Measurements from ENCODE around the gene TAMM41. TPM values are rescaled to one million over a fixed set of nuclear protein-coding genes. Genes with fewer than 3 reads are reported as not detected.
"Not testable (repeated sequence)": the region's sequence is repeated elsewhere in the genome, so short reads cannot be mapped to it uniquely, and the experiment has no call there.

Gene TAMM41
- total RNA-seq, 2 experiments from 2014 or later: 25.5 to 25.6 TPM

DNA sequence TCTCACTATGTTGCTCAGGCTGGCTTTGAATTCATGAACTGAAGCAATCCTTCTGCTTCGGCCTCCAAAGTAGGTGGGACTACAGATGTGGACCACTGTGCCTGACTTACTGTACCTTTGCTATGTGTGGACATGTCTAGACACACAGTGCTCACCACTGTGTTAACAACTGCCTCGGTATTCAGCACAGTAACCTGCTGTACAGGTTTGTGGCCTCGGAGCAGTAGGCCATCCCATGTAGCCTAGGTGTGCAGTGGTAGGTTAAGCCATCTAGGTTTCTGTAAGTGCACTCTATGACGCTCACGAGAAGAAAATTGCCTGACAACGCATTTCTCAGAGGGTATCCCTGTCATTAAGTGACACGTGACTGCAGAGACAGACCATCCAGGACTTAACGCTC is 70.3 kb downstream of the TAMM41 start:
- CTCF ChIA-PET: no interaction called here
- Mint-ChIP-seq H3K36me3 (peaks cover 6% of the 10 kb centered on the region), H3K4me3 (no peak overlapping the region), H3K27me3 (no peaks in the 10 kb centered on the region), H3K27ac (no peak overlapping the region), H3K4me1 (ENCODE audit: low read depth) (peaks cover 2% of the 10 kb centered on the region), H3K9me3 (no peaks in the 10 kb centered on the region)
- intact Hi-C loops (cut with micrococcal nuclease): no loop called here
- POLR2A ChIA-PET: no interaction called here
- DNase-seq: no peak

DNA sequence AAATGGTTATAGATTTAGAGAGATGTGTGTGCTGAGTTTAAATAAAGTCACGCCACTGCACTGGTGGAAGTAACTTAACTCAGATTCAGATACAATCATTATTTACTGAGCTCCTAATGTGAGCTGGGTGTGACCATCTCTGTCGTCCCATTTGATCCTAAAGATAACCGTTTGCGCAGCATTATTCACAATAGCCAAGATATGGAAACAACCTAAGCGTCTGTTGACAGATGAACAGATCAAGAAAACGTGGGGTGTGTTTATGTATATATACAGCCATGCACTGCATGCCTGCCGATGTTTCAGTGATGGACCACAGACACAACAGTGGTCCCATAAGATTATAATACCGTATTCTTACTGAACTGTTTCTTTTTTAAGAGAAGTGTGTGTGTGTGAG is 71.2 kb downstream of the TAMM41 start:
- intact Hi-C loops (cut with micrococcal nuclease): no loop called here
- ChIA-PET CTCF (interaction anchor here (0.7 kb wide), 1 partner anchor 351 kb away, joined by 3 read pairs; no protein-coding TSS in a partner anchor), POLR2A (no interaction called here)
- Mint-ChIP-seq H3K27me3 (no peaks in the 10 kb centered on the region), H3K4me3 (no peak overlapping the region), H3K27ac (no peak overlapping the region), H3K36me3 (peaks cover 6% of the 10 kb centered on the region), H3K4me1 (ENCODE audit: low read depth) (peaks cover 11% of the 10 kb centered on the region), H3K9me3 (no peaks in the 10 kb centered on the region)
- DNase-seq: no peak

DNA sequence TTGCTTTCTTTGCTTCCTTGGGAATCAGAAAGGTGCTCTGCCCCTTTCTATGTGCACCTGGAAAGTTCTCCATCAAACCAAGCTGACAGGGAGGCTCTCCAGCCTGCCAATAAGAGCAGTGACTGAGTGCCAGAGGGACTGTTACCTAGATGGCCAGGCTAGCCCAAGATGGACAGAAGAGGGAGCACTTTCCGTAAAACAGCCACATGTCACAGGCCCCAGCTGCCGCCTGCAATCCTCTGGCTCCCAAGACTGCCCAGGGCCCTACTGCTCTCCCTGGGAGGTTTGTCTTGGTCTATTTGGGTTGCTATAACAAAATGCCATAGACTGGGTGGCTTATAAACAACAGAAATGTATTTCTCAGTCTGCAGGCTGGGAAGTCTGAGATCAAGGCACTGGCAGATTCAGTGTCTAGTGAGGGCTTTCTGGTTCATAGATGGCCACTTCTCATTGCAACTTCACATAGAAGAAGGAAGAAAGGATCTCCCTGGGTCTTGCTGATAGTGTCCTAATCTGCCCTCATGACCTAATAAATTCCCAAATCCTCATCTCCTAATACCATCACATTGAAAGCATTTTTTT is 72.3 kb downstream of the TAMM41 start:
- Mint-ChIP-seq H3K36me3 (peaks cover 6% of the 10 kb centered on the region), H3K27me3 (no peaks in the 10 kb centered on the region), H3K9me3 (no peaks in the 10 kb centered on the region), H3K4me3 (no peak overlapping the region), H3K4me1 (ENCODE audit: low read depth) (peaks cover 20% of the 10 kb centered on the region), H3K27ac (no peak overlapping the region)
- POLR2A ChIA-PET: no interaction called here
- intact Hi-C loops (cut with micrococcal nuclease): no loop called here
- CTCF ChIA-PET: interaction anchor here (0.7 kb wide), 1 partner anchor 45 kb away, joined by 3 read pairs; no protein-coding TSS in a partner anchor
- no peak for DNase-seq

GRCh38 chr3:11771931-11772330 is 74.8 kb downstream of the TAMM41 start:
- intact Hi-C loops (cut with micrococcal nuclease); H3K27ac Mint-ChIP-seq; CTCF ChIA-PET: not testable (repeated sequence)

GRCh38 chr3:11770477-11771391 is 76.0 kb downstream of the TAMM41 start:
- no peak overlapping the region for H3K4me3 Mint-ChIP-seq
- ChIA-PET CTCF (interaction anchor here (0.8 to 1.2 kb wide), 4 partner anchors 33 to 711 kb away, joined by 3 to 5 read pairs (median 4); no protein-coding TSS in a partner anchor), POLR2A (interaction anchor here (1.5 kb wide), 1 partner anchor 46 kb away, joined by 5 read pairs; no protein-coding TSS in a partner anchor)

More at GRCh38 chr3:11771931-11772330, 74.8 kb downstream of the TAMM41 start:
- DNase-seq, H3K4me3 Mint-ChIP-seq, H3K36me3 Mint-ChIP-seq, POLR2A ChIA-PET, H3K27me3 Mint-ChIP-seq, H3K9me3 Mint-ChIP-seq: not testable (repeated sequence)
- H3K4me1 Mint-ChIP-seq (ENCODE audit: low read depth): peaks cover 20% of the 10 kb centered on the region

GRCh38 chr3:11769704-11770476 is 76.8 kb downstream of the TAMM41 start:
- POLR2A ChIA-PET: interaction anchor here (1.5 kb wide), 1 partner anchor 46 kb away, joined by 5 read pairs; no protein-coding TSS in a partner anchor
- H3K4me3 Mint-ChIP-seq: no peak overlapping the region
- no peaks in the 10 kb centered on the region for H3K36me3 Mint-ChIP-seq
- CTCF ChIA-PET: interaction anchor here (0.8 to 1.2 kb wide), 4 partner anchors 34 to 710 kb away, joined by 3 to 5 read pairs (median 4); no protein-coding TSS in a partner anchor
- H3K27ac Mint-ChIP-seq: peak overlapping the region; percentile 47
- no peak for DNase-seq
- no peaks in the 10 kb centered on the region for H3K27me3 Mint-ChIP-seq
- intact Hi-C loops (cut with micrococcal nuclease): loop anchor here (1.0 kb wide), 2 partner anchors 50 kb away; no protein-coding TSS in a partner anchor
- peaks cover 24% of the 10 kb centered on the region for H3K4me1 Mint-ChIP-seq (ENCODE audit: low read depth)
- H3K9me3 Mint-ChIP-seq: no peaks in the 10 kb centered on the region

More at GRCh38 chr3:11770477-11771391, 76.0 kb downstream of the TAMM41 start:
- intact Hi-C loops (cut with micrococcal nuclease): loop anchor here (1.0 kb wide), 2 partner anchors 50 kb away; no protein-coding TSS in a partner anchor
- Mint-ChIP-seq H3K36me3 (no peaks in the 10 kb centered on the region), H3K27ac (peak overlapping the region; percentile 47), H3K4me1 (ENCODE audit: low read depth) (peaks cover 20% of the 10 kb centered on the region), H3K27me3 (no peaks in the 10 kb centered on the region), H3K9me3 (no peaks in the 10 kb centered on the region)
- peak; percentile 88 for DNase-seq

DNA sequence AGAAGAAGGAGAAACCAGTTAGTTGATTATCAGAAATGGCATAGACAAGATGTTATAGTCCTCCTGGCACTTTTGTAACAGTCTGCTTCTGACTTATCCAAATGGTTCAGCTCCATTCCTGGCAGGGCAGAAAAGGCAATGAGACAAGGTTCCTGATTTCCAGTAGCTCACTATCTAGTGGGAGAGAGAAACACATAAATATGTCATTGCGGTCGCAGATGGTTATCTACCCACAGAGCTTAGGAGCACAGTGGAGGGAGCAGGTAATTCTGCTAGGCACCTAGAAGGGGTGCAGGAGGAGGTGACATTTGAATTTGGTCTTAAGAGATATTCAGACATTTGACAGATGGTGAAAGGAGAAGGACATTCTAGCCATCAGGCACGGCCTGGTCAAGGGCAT is 78.1 kb downstream of the TAMM41 start:
- ChIA-PET POLR2A (interaction anchor here (0.6 kb wide), 1 partner anchor 36 kb away, joined by 3 read pairs; no protein-coding TSS in a partner anchor), CTCF (no interaction called here)
- H3K36me3 Mint-ChIP-seq: no peaks in the 10 kb centered on the region
- DNase-seq: no peak
- H3K27ac Mint-ChIP-seq: no peak overlapping the region
- peaks cover 27% of the 10 kb centered on the region for H3K4me1 Mint-ChIP-seq (ENCODE audit: low read depth)
- H3K27me3 Mint-ChIP-seq: no peaks in the 10 kb centered on the region
- intact Hi-C loops (cut with micrococcal nuclease): no loop called here
- no peak overlapping the region for H3K4me3 Mint-ChIP-seq
- no peaks in the 10 kb centered on the region for H3K9me3 Mint-ChIP-seq

GRCh38 chr3:11764931-11765363 is 81.7 kb downstream of the TAMM41 start:
- peak overlapping the region; percentile 31 for H3K27ac Mint-ChIP-seq
- intact Hi-C loops (cut with micrococcal nuclease): no loop called here

DNA sequence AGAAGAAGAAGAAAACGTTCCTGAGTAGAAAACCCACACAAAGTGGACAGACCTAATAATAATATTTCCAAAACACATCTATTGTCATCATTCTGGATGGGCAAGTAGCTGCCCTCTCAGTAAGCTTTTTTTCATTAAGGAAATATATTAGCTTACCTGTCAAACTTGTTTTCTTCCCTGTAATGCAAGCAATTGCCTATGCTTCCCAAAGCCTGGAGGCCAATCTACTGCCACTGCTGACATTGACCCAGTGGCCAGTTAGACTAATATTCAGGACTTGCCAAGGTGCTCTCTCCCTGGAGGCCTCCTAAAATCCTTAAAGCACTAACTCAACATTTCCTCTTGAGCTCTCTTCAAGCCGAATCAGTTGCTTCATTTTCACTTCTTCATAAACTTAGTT is 86.7 kb downstream of the TAMM41 start:
- H3K9me3 Mint-ChIP-seq: no peaks in the 10 kb centered on the region
- ChIA-PET CTCF (no interaction called here), POLR2A (no interaction called here)
- H3K27me3 Mint-ChIP-seq: no peaks in the 10 kb centered on the region
- DNase-seq: no peak
- H3K27ac Mint-ChIP-seq: no peak overlapping the region
- intact Hi-C loops (cut with micrococcal nuclease): no loop called here
- H3K36me3 Mint-ChIP-seq: no peaks in the 10 kb centered on the region
- H3K4me3 Mint-ChIP-seq: no peak overlapping the region
- H3K4me1 Mint-ChIP-seq (ENCODE audit: low read depth): peaks cover 6% of the 10 kb centered on the region

More at GRCh38 chr3:11764931-11765363, 81.7 kb downstream of the TAMM41 start:
- Mint-ChIP-seq H3K4me1 (ENCODE audit: low read depth) (peaks cover 13% of the 10 kb centered on the region), H3K9me3 (no peaks in the 10 kb centered on the region), H3K36me3 (no peaks in the 10 kb centered on the region), H3K27me3 (no peaks in the 10 kb centered on the region), H3K4me3 (no peak overlapping the region)
- POLR2A ChIA-PET: interaction anchor here (0.6 to 0.9 kb wide), 3 partner anchors 40 to 1517 kb away, joined by 3 to 6 read pairs (median 4); no protein-coding TSS in a partner anchor
- DNase-seq: peak; percentile 82
- CTCF ChIA-PET: interaction anchor here (1.1 to 1.3 kb wide), 2 partner anchors 17 to 43 kb away, joined by 3 to 4 read pairs; no protein-coding TSS in a partner anchor

DNA sequence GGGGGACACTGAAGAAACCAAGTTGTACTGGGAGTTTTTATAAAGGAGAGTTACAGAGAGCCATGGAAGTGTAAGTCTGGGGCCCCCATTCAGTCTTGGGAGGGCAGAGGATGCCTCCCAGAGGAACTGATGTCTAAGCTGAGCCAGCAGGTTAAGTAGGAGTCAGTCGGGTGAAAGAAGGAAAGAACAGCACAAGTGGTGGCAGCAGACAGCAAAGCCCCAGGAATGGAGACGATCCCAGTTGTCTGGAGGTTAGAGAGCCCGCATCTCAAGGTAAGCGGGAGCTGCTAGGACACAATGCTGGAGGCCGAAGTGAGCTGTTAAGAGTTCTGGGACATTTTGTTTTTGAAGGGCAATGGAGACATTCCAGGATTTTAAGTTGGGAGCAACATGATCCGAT is 88.8 kb downstream of the TAMM41 start:
- no peak for DNase-seq
- Mint-ChIP-seq H3K4me3 (no peak overlapping the region), H3K4me1 (ENCODE audit: low read depth) (no peaks in the 10 kb centered on the region), H3K36me3 (no peaks in the 10 kb centered on the region), H3K9me3 (no peaks in the 10 kb centered on the region), H3K27me3 (no peaks in the 10 kb centered on the region), H3K27ac (no peak overlapping the region)
- intact Hi-C loops (cut with micrococcal nuclease): no loop called here
- CTCF ChIA-PET: no interaction called here
- POLR2A ChIA-PET: no interaction called here

DNA sequence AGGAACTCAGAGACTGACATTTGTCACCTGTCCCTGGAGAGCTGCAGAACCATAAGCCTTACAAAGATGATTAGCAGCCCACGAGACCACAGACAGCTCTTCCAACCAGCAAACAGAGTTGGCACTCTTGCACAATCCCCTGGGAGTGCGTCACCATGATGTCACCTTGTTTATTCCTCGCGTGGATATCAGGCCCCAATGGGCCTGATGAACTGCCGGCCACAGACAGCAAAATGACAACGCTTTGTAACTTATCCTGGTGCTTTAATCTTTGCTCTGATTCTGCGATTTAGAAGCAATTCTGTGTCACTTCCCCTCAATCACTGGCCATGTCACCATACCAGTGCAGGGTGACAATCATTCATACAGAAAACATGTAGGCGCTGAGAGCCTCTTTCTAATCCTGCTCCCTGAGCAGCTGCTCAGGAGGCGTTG is 89.2 kb downstream of the TAMM41 start:
- Mint-ChIP-seq H3K4me1 (ENCODE audit: low read depth) (no peaks in the 10 kb centered on the region), H3K9me3 (no peaks in the 10 kb centered on the region), H3K27ac (no peak overlapping the region), H3K27me3 (no peaks in the 10 kb centered on the region), H3K36me3 (no peaks in the 10 kb centered on the region), H3K4me3 (no peak overlapping the region)
- ChIA-PET CTCF (no interaction called here), POLR2A (no interaction called here)
- intact Hi-C loops (cut with micrococcal nuclease): no loop called here
- peak; percentile 20 for DNase-seq
